Measurements from ENCODE around the gene OR51E1. TPM values are rescaled to one million over a fixed set of nuclear protein-coding genes. Genes with fewer than 3 reads are reported as not detected.

OR51E1 gene
- total RNA-seq, 2 donors from 2014 or later = 4.4 to 36.0 TPM

DNA sequence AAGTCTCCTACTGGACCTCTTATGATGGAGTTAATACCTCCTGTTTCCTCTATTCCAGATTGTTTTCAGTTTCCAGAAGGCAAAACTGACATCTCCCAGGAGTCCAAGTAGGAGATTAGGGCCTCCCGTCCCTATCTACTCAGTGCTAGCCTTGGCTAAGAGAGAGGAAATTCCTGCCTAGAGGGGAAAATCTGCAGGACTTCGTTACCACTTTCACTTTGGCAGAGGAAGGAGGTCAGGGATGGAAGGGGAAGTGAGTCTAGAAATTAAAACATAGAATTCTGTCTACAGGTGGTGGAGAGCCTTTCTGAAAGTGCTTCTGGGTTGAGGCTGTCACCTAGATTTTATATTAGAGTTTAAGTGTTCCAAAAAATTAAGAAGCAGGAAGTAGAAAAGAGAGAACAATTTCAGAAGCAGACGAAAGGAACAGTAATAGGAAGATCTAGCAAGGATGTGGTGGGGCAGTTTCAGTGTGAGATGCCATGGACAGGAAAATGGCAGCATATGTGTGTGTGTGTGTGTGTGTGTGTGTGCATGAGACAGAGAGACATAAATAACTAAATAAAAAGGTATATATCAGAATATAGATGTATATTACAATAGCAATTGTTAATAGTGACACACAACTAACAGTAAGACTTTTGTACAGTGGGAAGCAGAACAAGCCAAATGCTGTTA, 33.4 kb upstream of the OR51E1 start:
- Histone ChIP-seq H3K36me3 (no peaks in the 10 kb centered on the region), H3K9me3 (no peaks in the 10 kb centered on the region), H3K27ac (no peak overlapping the region), H3K4me1 (replicated peaks) (no peaks in the 10 kb centered on the region), H3K4me3 (no peak overlapping the region), H3K27me3 (replicated peaks; ENCODE audit: insufficient read depth) (no peaks in the 10 kb centered on the region)
- 51% methylated on average over 3 of the region's 3 CpGs for WGBS
- TF ChIP-seq, protein P1, sequence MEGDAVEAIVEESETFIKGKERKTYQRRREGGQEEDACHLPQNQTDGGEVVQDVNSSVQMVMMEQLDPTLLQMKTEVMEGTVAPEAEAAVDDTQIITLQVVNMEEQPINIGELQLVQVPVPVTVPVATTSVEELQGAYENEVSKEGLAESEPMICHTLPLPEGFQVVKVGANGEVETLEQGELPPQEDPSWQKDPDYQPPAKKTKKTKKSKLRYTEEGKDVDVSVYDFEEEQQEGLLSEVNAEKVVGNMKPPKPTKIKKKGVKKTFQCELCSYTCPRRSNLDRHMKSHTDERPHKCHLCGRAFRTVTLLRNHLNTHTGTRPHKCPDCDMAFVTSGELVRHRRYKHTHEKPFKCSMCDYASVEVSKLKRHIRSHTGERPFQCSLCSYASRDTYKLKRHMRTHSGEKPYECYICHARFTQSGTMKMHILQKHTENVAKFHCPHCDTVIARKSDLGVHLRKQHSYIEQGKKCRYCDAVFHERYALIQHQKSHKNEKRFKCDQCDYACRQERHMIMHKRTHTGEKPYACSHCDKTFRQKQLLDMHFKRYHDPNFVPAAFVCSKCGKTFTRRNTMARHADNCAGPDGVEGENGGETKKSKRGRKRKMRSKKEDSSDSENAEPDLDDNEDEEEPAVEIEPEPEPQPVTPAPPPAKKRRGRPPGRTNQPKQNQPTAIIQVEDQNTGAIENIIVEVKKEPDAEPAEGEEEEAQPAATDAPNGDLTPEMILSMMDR (IDR thresholded peaks at IDR 0.05) = no peak
- TF ChIP-seq POLR2A (IDR thresholded peaks at IDR 0.05) = no peak
- no peak for TF ChIP-seq POLR2AphosphoS5 (IDR thresholded peaks at IDR 0.05)
- intact Hi-C loops (cut with DNase I) = no loop called here
- no peak for DNase-seq (ENCODE audit: low spot score)

DNA sequence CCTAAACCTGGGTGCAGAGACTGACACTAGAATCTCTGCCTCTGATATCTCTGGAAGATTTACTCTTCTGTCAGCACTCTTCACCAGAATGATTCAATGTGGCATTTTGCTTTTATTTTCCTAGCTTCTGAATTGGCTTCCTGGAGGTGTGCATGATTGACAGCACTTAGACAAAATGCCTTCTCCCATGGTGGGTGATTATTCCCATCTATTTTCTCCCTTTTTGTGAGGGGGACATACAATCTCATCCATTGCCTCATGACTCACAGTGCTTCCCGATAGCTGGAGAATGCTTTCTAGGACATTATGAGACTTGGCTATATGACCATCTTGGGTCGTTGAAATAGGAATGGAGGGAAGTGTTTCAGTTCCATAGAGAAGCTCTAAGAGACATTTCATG, 31.8 kb upstream of the OR51E1 start:
- Histone ChIP-seq H3K4me3 (no peak overlapping the region), H3K9me3 (no peaks in the 10 kb centered on the region), H3K27ac (no peak overlapping the region), H3K4me1 (replicated peaks) (no peaks in the 10 kb centered on the region), H3K36me3 (no peaks in the 10 kb centered on the region), H3K27me3 (replicated peaks; ENCODE audit: insufficient read depth) (no peaks in the 10 kb centered on the region)
- no peak for DNase-seq (ENCODE audit: low spot score)
- intact Hi-C loops (cut with DNase I) = no loop called here
- TF ChIP-seq POLR2A (IDR thresholded peaks at IDR 0.05) (no peak), POLR2AphosphoS5 (IDR thresholded peaks at IDR 0.05) (no peak)
- 90% methylated on average over 2 of the region's 2 CpGs for WGBS

DNA sequence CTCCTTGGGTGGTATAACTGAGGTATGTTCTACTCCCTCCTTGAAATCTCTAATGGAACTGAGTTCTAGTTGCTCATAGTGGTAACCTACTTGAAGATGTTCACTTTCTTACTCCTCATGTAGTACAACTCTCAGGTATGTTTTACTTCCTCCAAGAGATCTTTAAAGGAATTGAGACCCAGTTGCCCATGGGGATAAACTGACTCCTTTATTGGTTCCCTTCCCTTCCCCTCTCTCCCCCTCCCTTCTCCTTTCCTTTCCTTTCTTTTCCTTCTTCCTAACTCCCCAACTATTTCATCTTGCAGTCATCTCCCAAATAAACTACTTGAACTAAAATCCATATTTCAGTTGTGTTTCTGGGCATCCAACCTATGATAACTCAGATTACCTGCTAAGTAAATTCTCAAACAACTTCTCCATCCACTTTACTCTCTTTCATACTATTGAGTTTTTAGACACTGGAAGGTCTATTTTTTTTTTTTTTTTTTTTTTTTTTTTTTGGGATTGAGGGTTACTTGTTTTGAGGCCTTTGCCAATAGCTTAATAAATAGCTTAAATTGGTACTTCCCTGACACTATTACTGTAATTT, 27.8 kb upstream of the OR51E1 start:
- no peaks in the 10 kb centered on the region for H3K9me3 ChIP-seq
- no peak overlapping the region for H3K27ac ChIP-seq
- no peak overlapping the region for H3K4me3 ChIP-seq
- H3K27me3 ChIP-seq (replicated peaks; ENCODE audit: insufficient read depth) = no peaks in the 10 kb centered on the region
- TF ChIP-seq POLR2AphosphoS5 (IDR thresholded peaks at IDR 0.05) = no peak
- TF ChIP-seq, protein P1 (IDR thresholded peaks at IDR 0.05) = no peak
- TF ChIP-seq POLR2A (IDR thresholded peaks at IDR 0.05) = no peak
- H3K4me1 ChIP-seq (replicated peaks) = no peaks in the 10 kb centered on the region
- H3K36me3 ChIP-seq = no peaks in the 10 kb centered on the region
- no peak for DNase-seq (ENCODE audit: low spot score)
- intact Hi-C loops (cut with DNase I) = no loop called here

DNA sequence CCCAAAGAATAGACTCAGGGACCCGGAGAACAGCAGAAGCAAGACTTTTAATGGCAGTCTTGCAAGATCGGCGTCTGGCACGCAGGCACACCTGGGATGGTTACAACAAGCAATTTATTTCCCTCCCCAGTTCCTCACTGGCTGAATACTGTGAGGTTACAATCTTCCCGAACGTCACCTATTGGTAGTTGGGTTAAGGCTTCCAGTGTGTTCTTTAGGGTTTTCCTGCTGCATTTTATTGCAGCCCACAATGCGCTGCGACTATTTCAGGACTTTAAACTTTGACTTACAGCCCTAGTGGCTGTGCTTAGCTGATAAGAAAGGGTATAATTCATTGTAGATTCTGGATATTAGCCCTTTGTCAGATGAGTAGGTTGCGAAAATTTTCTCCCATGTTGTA, 24.3 kb upstream of the OR51E1 start:
- no peaks in the 10 kb centered on the region for H3K9me3 ChIP-seq
- intact Hi-C loops (cut with DNase I) = no loop called here
- TF ChIP-seq, protein P1 (IDR thresholded peaks at IDR 0.05) = no peak
- TF ChIP-seq POLR2A (IDR thresholded peaks at IDR 0.05) = no peak
- TF ChIP-seq POLR2AphosphoS5 (IDR thresholded peaks at IDR 0.05) = no peak
- 73% methylated on average over 9 of the region's 9 CpGs for WGBS
- H3K27me3 ChIP-seq (replicated peaks; ENCODE audit: insufficient read depth) = no peaks in the 10 kb centered on the region
- no peaks in the 10 kb centered on the region for H3K4me1 ChIP-seq (replicated peaks)
- H3K27ac ChIP-seq = no peak overlapping the region
- no peaks in the 10 kb centered on the region for H3K36me3 ChIP-seq
- DNase-seq (ENCODE audit: low spot score) = no peak
- no peak overlapping the region for H3K4me3 ChIP-seq

DNA sequence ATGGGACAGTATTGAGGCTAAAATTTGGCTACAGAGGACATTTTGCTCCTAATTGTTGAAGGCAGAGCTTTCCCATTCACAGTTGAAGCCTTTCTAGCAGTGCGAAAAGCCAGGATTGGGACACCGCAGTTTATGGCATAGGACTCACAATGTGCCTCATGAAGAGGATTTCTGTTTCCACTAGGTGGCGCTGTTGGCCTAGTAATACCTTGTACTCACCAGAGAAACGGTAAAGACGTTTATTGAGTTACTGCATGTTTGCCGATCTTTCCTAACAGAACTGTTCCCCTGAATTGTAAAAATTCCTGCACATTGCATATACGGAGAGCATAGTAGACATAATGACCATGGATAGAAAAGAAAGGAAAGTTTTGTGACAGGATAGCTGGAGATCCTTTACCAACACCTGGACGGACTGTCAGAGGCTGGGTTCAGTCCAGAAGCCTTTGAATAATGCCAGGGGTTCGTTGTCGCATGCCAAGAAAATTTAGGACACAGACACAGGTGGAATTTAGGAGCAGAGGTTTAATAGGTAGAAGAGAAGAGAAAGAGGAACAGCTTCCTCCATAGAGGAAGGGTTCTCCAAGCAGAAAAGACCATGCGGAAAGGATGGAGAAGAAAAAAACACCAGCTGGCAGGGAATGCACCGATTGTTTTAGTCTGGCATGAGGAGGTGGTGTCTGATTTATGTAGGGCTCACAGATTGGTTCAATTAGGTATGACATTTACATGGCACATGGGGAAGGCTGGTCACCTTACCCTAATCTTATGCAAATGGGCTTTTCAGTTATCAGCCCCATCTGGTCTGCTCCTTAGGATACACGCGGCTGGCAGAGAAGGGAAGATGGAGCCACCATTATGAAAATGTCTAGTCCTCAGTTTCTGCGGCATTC, 17.3 kb upstream of the OR51E1 start:
- H3K4me3 ChIP-seq = no peak overlapping the region
- H3K27ac ChIP-seq = peak overlapping the region in 1 of 2 donors; percentile 51
- peak; percentile 88 for DNase-seq (ENCODE audit: low spot score)
- H3K4me1 ChIP-seq (replicated peaks) = no peaks in the 10 kb centered on the region
- no peaks in the 10 kb centered on the region for H3K9me3 ChIP-seq
- intact Hi-C loops (cut with DNase I) = loop anchor here (2.0 kb wide), 1 partner anchor 378 kb away; no protein-coding TSS in a partner anchor
- 24% methylated on average over 15 of the region's 15 CpGs for WGBS
- H3K27me3 ChIP-seq (replicated peaks; ENCODE audit: insufficient read depth) = no peaks in the 10 kb centered on the region
- TF ChIP-seq POLR2A (IDR thresholded peaks at IDR 0.05) (no peak), POLR2AphosphoS5 (IDR thresholded peaks at IDR 0.05) (peak; percentile 64)
- TF ChIP-seq, protein P1 (IDR thresholded peaks at IDR 0.05) = peak; percentile 65 to 90 (median 82)
- H3K36me3 ChIP-seq = no peaks in the 10 kb centered on the region

Measured in prostate gland (tissue), 2 donors.